NAMALWA (cell line): ENCODE data around the gene ZNF333.
"Not testable (repeated sequence)": the region's sequence is repeated elsewhere in the genome, so short reads cannot be mapped to it uniquely, and the experiment has no call there.

Experiments
- DNase-seq: peaks from one replicate; pipeline ENCODE4 v3.0.0-alpha.2; 2015; ENCODE audit warnings: low spot score

The ZNF333 gene

GRCh38 chr19:14699641-14700040, 9.8 kb downstream of the ZNF333 start:
- no peak for DNase-seq

DNA sequence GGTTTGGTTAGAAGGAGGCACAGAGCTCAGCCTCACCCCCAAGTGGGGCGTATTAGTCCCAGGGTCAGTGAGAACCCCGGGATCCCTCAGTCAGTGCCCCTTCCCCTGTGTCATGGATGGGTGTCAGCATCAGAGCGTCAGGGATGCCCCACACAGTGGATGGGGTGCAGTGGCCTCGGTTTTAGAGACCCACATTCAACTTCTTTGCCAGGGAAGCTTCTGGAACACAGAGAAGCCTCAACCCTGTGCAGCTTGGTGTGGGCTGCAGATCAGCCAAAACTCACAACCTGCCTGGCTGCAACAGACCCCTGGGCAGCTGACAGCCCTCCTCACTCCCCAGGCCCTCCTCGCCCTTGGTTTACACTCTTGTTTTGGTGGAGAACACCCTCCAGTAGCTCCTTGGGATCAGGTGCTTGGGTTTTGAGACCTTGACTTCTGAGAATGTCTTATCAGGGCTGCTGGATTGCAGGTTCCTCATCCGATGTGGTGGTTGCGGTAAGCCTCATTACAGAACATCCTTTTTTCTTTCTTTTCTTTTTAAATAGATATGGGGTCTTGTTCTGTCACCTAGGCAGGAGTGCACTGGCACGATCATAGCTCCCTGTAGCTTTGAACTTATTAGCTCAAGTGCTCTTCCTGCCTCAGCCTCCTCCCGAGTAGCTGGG, 11.0 kb downstream of the ZNF333 start:
- no peak for DNase-seq

DNA sequence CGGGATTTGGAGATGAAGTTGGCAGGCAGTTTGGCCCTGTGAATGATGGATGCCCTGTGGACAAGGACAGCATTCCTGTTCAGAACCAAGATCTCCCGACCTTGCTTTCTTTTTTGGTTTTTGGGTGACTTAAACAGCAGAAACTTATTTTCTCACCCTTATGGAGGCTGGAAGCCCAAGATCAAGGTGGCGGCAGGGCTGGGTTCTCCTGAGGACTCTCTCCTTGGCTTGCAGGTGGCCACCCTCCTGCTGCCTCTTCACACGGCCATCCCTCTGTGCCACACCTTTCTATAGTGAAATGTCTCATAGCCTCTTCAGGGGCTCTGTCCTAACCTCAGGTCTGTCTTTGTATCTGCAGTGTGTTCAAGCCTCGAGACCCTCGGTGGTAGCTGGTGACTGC, 14.0 kb downstream of the ZNF333 start:
- no peak for DNase-seq

- no peak for DNase-seq
Measured at GRCh38 chr19:14704450-14704849, 14.6 kb downstream of the ZNF333 start.

DNA sequence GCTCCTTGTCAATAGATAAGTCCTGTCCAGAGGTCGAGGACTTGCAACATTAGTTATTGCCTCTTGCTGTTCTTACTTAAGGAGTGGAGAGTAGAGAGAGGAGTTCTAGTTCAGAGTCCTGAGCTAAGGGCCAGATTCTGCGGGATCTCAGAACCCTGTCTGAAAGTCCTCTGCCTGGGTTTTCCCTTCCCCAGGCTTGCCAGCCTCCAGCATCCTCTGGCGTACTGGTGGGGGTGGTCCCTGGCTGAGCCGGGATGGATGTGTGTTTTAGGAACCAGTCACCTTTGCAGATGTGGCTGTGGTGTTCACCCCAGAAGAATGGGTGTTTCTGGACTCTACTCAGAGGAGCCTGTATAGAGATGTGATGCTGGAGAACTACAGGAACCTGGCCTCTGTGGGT, 26.0 kb downstream of the ZNF333 start:
- no peak for DNase-seq

DNA sequence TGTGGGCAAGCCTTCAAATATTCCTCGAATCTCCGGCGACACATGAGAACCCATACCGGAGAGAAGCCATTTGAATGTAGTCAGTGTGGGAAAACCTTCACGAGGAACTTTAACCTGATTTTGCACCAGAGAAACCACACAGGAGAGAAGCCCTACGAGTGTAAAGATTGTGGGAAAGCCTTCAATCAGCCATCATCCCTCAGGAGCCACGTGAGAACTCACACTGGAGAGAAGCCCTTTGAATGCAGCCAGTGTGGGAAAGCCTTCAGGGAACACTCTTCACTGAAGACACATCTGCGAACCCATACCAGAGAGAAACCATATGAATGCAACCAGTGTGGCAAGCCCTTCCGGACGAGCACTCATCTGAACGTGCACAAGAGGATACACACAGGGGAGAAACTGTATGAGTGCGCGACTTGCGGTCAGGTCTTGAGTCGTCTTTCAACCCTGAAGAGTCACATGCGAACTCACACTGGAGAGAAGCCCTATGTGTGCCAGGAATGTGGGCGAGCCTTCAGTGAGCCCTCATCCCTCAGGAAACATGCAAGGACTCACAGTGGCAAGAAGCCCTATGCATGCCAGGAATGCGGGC, 28.8 kb downstream of the ZNF333 start:
- no peak for DNase-seq

GRCh38 chr19:14719162-14719561, 29.3 kb downstream of the ZNF333 start:
- no peak for DNase-seq

- peak; percentile 24 for DNase-seq
Measured at GRCh38 chr19:14722127-14722526, 32.3 kb downstream of the ZNF333 start.

DNA sequence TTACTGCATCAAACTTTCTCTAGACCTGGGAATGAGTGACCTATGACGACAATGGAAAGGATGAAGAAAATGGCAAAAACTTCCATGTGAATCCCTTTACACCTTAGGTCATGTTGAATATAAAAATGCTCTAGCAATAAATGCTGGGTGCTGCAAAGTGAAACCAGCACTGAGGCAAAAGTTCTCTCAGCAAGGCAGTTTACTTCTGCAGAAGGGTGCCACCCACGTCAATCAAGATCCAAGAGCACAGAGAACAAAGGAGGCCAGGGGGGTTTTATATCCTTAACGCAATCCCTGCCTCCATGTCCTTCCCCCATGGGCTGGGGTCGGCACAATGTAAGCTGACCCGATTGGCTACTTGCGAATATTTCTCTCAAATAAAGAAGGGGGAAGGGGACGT, 38.7 kb downstream of the ZNF333 start:
- DNase-seq: no peak

DNA sequence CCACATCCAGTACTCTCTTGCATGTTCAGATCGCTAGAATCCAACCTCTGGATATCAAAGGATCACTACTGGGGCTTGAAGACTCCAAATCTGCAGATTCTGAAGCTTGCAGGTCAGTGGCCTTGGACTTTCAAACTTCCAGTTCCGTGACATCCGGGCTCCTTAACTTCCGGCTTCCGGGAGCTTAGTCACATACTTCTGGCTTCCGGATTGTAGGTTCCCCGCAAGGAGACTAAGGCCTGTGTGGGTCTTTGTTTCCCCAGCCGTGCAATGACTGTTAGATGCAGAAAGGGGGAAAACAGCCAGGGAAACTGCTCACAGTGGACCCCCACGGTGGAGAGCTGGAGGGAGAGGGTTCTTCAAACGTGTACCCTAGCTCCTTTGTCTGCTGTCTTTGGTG, 41.4 kb downstream of the ZNF333 start:
- DNase-seq: no peak

DNA sequence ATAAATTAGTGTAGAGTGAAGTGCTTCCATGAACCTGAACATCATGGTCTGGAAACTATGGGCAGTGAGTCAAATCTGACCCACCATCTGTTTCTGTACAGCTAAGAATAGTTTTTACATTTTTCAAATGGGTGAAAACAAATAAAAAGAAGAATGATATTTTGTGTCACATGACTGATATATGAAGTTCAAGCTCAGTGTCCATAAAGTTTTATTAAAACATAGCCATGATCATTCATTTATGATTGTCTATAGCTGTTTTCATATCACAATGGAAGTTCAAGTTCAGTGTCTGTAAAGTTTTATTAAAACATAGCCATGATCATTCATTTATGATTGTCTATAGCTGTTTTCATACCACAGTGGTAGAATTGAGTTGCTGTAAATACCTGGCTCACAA, 42.7 kb downstream of the ZNF333 start:
- DNase-seq: no peak

- no peak for DNase-seq
Measured at GRCh38 chr19:14733574-14733973, 43.7 kb downstream of the ZNF333 start.

- no peak for DNase-seq
Measured at GRCh38 chr19:14735915-14736314, 46.1 kb downstream of the ZNF333 start.

DNA sequence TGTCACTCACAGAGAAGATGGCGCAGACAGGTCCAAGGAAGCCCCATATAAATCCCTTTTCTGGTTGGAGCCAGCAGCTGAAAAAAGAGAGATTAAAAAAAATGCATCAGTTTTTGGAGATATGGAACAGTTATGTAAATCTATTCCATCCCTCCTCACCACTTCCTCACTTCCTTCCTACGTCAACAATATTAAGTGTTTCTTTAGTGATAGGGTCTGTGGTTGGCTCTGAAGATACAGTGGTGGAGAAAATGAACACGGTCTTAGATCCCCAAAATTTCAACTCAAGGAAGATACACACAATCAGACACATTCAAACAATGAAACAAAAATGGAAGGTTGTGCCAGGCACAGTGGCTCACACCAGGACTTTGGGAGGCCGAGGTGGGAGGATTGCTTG, 57.0 kb downstream of the ZNF333 start:
- DNase-seq: no peak

- no peak for DNase-seq
Measured at GRCh38 chr19:14748601-14749000, 58.8 kb downstream of the ZNF333 start.

DNA sequence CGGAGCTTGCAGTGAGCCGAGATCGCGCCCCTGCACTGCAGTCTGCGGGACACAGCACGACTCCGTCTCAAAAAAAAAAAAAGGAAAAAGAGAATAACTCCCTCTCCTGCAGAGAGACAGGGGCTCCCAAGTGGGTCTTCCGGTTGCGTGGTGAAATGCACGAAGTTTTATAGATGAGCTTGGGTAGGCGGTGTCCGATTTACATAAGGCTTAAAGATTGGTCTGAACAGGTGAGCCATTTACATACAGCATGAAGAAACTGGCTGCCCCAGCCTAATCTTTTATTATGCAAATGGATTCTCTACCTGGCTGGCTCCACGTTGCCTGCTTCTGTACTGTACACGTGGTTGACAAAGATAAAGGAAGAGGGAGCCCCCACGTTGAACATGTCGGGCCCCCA, 69.0 kb downstream of the ZNF333 start:
- no peak for DNase-seq

GRCh38 chr19:14761607-14762006, 71.8 kb downstream of the ZNF333 start:
- DNase-seq: no peak

DNA sequence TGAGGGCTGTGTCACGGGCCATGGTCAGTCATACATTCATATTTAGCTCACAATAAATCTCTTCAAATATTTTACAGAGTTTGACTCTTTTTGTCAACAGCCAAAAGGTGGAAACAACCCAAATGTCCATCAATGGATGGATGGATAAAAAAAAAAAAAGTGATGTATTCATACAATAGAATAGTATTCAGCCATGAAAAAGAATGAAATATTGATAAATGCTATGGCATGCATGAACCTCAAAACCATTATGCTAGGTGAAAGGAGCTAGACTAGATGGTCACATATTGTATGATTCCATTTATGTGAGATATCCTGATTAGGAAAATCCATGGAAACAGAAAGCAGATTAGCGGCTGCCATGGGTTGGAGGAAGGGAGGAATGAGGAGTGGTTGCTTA, 72.3 kb downstream of the ZNF333 start:
- DNase-seq: no peak

GRCh38 chr19:14763497-14764145, 73.8 kb downstream of the ZNF333 start:
- DNase-seq: no peak

DNA sequence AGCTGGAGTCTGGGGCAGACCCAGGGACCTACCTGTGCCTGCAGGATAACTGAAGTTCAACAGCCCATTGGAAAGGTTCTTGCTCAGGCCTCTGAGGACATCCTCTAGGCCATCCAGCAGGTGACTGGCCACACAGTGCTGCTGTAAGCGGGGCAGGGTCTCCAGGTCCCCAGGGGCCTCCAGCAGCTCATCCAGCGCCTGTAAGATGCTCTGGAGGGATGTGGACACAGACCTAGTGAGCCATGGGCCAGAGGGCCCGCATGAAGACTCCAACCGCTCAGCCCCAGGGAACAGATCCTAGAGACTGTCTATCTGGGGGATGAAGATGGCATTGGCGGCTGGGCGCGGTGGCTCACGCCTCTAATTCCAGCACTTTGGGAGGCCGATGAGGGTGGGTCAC, 74.6 kb downstream of the ZNF333 start:
- DNase-seq: no peak

DNA sequence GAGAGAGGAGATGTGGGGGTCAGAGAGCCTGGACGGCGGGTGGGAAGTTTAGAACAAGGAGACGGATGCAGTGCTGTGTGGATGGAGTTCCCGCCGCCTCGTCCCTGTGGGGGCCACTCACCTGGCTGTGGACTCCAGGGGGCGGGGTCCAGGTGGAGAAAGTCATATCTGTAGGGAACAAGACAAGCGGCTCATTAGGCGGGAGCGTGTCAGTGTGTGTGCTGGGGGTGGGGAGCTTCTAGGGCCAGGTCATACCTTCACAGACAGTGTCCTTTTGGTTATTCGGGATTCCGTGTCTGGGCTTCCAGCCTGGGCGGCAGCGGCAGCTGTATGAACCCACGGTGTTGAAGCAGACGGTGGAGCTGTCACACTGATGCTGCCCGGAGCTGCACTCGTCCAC, 75.6 kb downstream of the ZNF333 start:
- DNase-seq: not testable (repeated sequence)

DNA sequence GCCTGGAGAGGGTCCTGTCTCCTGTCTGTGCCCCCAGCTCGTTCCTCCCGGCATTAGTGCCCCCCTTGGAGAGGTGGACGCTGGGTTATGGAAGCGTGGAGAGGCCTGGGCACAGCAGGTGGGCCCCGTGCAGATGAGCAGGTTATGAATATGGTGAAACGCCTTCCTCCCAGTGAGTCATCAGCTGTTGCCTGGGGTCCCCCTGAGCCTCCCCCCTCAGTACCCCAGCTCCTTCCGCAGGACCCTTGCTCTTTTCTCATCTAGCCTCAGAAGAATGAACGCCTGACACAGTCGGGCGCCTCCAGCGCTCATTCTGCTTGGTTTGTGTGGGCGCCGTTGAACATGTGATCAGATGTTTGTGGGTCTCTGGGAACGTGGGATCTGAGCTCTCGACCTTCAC, 76.0 kb downstream of the ZNF333 start:
- not testable (repeated sequence) for DNase-seq

GRCh38 chr19:14767466-14767971, 77.7 kb downstream of the ZNF333 start:
- DNase-seq: no peak

GRCh38 chr19:14768001-14768400, 78.2 kb downstream of the ZNF333 start:
- no peak for DNase-seq
